IMR-90 (cell line): ENCODE results near the gene SCGB3A2. TPM values are rescaled to one million over a fixed set of nuclear protein-coding genes. Genes with fewer than 3 reads are reported as not detected.

ENCODE experiments used
- ATAC-seq: fragments of 200-7000 bp; cut with Tn5 transposase; 2 replicates; pipeline ENCODE4 v1.9.1; 2020; ENCODE audit warnings: low read depth, mild to moderate bottlenecking, moderate library complexity
- BruUV-seq: library from RNA; stranded (reverse); fragments of 400-500 nt; replicated peaks from 2 replicates; lab custom pipeline; 2021; lab: Mats Ljungman, UMichigan
- CTCF ChIA-PET: fragments of 300-600 bp; formaldehyde crosslinking; extraction: SDS; loops from one replicate; lab custom pipeline; 2021; ENCODE audit warnings: antibody characterized with exemption; lab: Yijun Ruan, JAX
- POLR2A ChIA-PET: fragments of 300-600 bp; sonication (Branson Sonifier 250); formaldehyde crosslinking; loops from one replicate; lab custom pipeline; 2022; ENCODE audit warnings: antibody characterized with exemption; ENCODE audit not compliant: unreplicated experiment; lab: Charles Lee
- DNase-seq: peaks from one replicate; pipeline ENCODE4 v3.0.0; 2013
- H2AFZ ChIP-seq: replicated peaks from 2 replicates; pipeline ENCODE3; 2013; ENCODE audit warnings: low read length, mild to moderate bottlenecking; ENCODE audit not compliant: poor library complexity
- H2AK5ac ChIP-seq: 2 replicates; pipeline ENCODE4 v1.6.1; 2013; ENCODE audit warnings: low read depth, low read length, inconsistent platforms
- H2AK9ac ChIP-seq: replicated peaks from 2 replicates; pipeline ENCODE3; 2013; ENCODE audit warnings: mild to moderate bottlenecking, low read depth, low read length, moderate library complexity; ENCODE audit not compliant: poor library complexity
- H2BK120ac ChIP-seq: 2 replicates; pipeline ENCODE4 v1.6.1; 2013; ENCODE audit warnings: low read depth, low read length, inconsistent platforms
- H2BK15ac ChIP-seq: 3 replicates; pipeline ENCODE4 v1.6.1; 2013; ENCODE audit warnings: low read depth, low read length, inconsistent platforms
- H2BK20ac ChIP-seq: 2 replicates; pipeline ENCODE4 v1.6.1; 2013; ENCODE audit warnings: low read depth, mild to moderate bottlenecking, inconsistent platforms, low read length, moderate library complexity
- H2BK5ac ChIP-seq: 2 replicates; pipeline ENCODE4 v1.6.1; 2013; ENCODE audit warnings: mild to moderate bottlenecking, low read depth, low read length, inconsistent platforms; ENCODE audit not compliant: poor library complexity, severe bottlenecking
- H3K14ac ChIP-seq: replicated peaks from 2 replicates; pipeline ENCODE4 v1.6.1; 2013; ENCODE audit warnings: low read depth, low read length, inconsistent platforms
- H3K18ac ChIP-seq: 2 replicates; pipeline ENCODE4 v1.6.1; 2013; ENCODE audit warnings: low read depth, low read length, control low read depth
- H3K23ac ChIP-seq: 2 replicates; pipeline ENCODE4 v1.6.1; 2013; ENCODE audit warnings: low read depth, low read length, inconsistent platforms
- H3K27ac ChIP-seq: 2 replicates; pipeline ENCODE4 v1.5.1; 2013; ENCODE audit warnings: mild to moderate bottlenecking, control low read depth, low read length; ENCODE audit not compliant: insufficient read depth
- H3K27me3 ChIP-seq: 2 replicates; pipeline ENCODE4 v1.6.1; 2013; ENCODE audit warnings: low read length; ENCODE audit not compliant: control insufficient read depth, insufficient read depth
- H3K36me3 ChIP-seq: 2 replicates; pipeline ENCODE4 v1.6.1; 2013; ENCODE audit warnings: low read length, mixed read lengths; ENCODE audit not compliant: control insufficient read depth, insufficient read depth
- H3K4ac ChIP-seq: 2 replicates; pipeline ENCODE4 v1.6.1; 2013; ENCODE audit warnings: low read depth, low read length, inconsistent platforms
- H3K4me1 ChIP-seq: 2 replicates; pipeline ENCODE4 v1.6.1; 2013; ENCODE audit warnings: low read length, mixed read lengths; ENCODE audit not compliant: control insufficient read depth, insufficient read depth
- H3K4me2 ChIP-seq: 2 replicates; pipeline ENCODE4 v1.6.1; 2013; ENCODE audit warnings: low read depth, mild to moderate bottlenecking, control low read depth, low read length, moderate library complexity
- H3K4me3 ChIP-seq: 2 replicates; pipeline ENCODE4 v1.5.1; 2013; ENCODE audit warnings: low read depth, mild to moderate bottlenecking, control low read depth, low read length, moderate library complexity; ENCODE audit not compliant: insufficient read depth
- H3K56ac ChIP-seq: 2 replicates; pipeline ENCODE4 v1.6.1; 2013; ENCODE audit warnings: low read length, inconsistent platforms; ENCODE audit not compliant: insufficient read depth; ENCODE audit errors: extremely low read depth
- H3K79me1 ChIP-seq, 2 experiments: 2 replicates each; pipeline ENCODE4 v1.6.1; 2013; ENCODE audit warnings: low read length in 2 of 2, inconsistent platforms in 1 of 2, low read depth in 1 of 2
- H3K9ac ChIP-seq: 2 replicates; pipeline ENCODE4 v1.6.1; 2013; ENCODE audit warnings: low read depth, low read length, control low read depth
- H3K9me1 ChIP-seq: 2 replicates; pipeline ENCODE4 v1.6.1; 2013; ENCODE audit warnings: low read length, inconsistent platforms; ENCODE audit not compliant: insufficient read depth
- H3K9me3 ChIP-seq: 2 replicates; pipeline ENCODE4 v1.6.1; 2013; ENCODE audit warnings: low read length; ENCODE audit not compliant: control insufficient read depth, insufficient read depth
- H4K20me1 ChIP-seq: 2 replicates; pipeline ENCODE4 v1.6.1; 2013; ENCODE audit warnings: low read length, inconsistent platforms; ENCODE audit not compliant: insufficient read depth
- H4K5ac ChIP-seq: 2 replicates; pipeline ENCODE4 v1.6.1; 2013; ENCODE audit warnings: mild to moderate bottlenecking, low read depth, low read length, control low read depth
- H4K8ac ChIP-seq, 2 experiments: 2 replicates each; pipeline ENCODE4 v1.6.1; 2013; ENCODE audit warnings: low read depth in 2 of 2, low read length in 2 of 2, control low read depth in 1 of 2, inconsistent platforms in 1 of 2
- H4K91ac ChIP-seq: 2 replicates; pipeline ENCODE4 v1.6.1; 2013; ENCODE audit warnings: low read depth, low read length, inconsistent platforms; ENCODE audit not compliant: insufficient read depth
- BHLHE40 ChIP-seq: fragments of 150-350 bp; IDR thresholded peaks from 2 replicates; pipeline ENCODE4 v1.6.1; 2016; ENCODE audit warnings: mild to moderate bottlenecking, low read depth, low read length
- CEBPB ChIP-seq: IDR thresholded peaks from 2 replicates; pipeline ENCODE4 v1.6.1; 2012; ENCODE audit warnings: low read depth, low read length, improper control_type of control experiment
- CHD1 ChIP-seq: IDR thresholded peaks from 2 replicates; pipeline ENCODE4 v1.6.1; 2012; ENCODE audit warnings: low read depth, low read length, improper control_type of control experiment
- CTCF ChIP-seq: conservative IDR thresholded peaks from 2 replicates; pipeline ENCODE4 v1.5.1; 2012; ENCODE audit warnings: mild to moderate bottlenecking, low read depth, low read length, improper control_type of control experiment
- FOS ChIP-seq: fragments of 150-350 bp; IDR thresholded peaks from 2 replicates; pipeline ENCODE4 v1.6.1; 2016; ENCODE audit warnings: low read depth, low read length
- MAFK ChIP-seq: IDR thresholded peaks from 2 replicates; pipeline ENCODE4 v1.6.1; 2012; ENCODE audit warnings: low read depth, low read length, improper control_type of control experiment
- MAZ ChIP-seq: IDR thresholded peaks from 2 replicates; pipeline ENCODE4 v1.6.1; 2012; ENCODE audit warnings: low read depth, mild to moderate bottlenecking, low read length, improper control_type of control experiment, moderate library complexity, borderline replicate concordance
- MXI1 ChIP-seq: IDR thresholded peaks from 2 replicates; pipeline ENCODE4 v1.6.1; 2012; ENCODE audit warnings: low read depth, mild to moderate bottlenecking, low read length, moderate library complexity, borderline replicate concordance
- NFE2L2 ChIP-seq: fragments of 150-350 bp; IDR thresholded peaks from 2 replicates; pipeline ENCODE4 v1.6.1; 2016; ENCODE audit warnings: low read depth, mild to moderate bottlenecking, low read length
- POLR2A ChIP-seq: IDR thresholded peaks from 2 replicates; pipeline ENCODE4 v1.6.1; 2012; ENCODE audit warnings: mild to moderate bottlenecking, low read depth, low read length
- RAD21 ChIP-seq: IDR thresholded peaks from 2 replicates; pipeline ENCODE4 v1.6.1; 2012; ENCODE audit warnings: low read length, improper control_type of control experiment
- RCOR1 ChIP-seq: IDR thresholded peaks from 2 replicates; pipeline ENCODE4 v1.6.1; 2012; ENCODE audit warnings: mild to moderate bottlenecking, low read length, improper control_type of control experiment; ENCODE audit not compliant: insufficient replicate concordance
- RFX5 ChIP-seq: IDR thresholded peaks from 2 replicates; pipeline ENCODE4 v1.8.0; 2012; ENCODE audit warnings: low read depth, mild to moderate bottlenecking, low read length, moderate library complexity
- SMC3 ChIP-seq: fragments of 150-350 bp; IDR thresholded peaks from 2 replicates; pipeline ENCODE4 v1.6.1; 2016; ENCODE audit warnings: low read depth, mild to moderate bottlenecking, antibody characterized with exemption, low read length, moderate library complexity
- USF2 ChIP-seq: fragments of 150-350 bp; IDR thresholded peaks from 2 replicates; pipeline ENCODE4 v1.6.1; 2017; ENCODE audit warnings: mild to moderate bottlenecking, antibody characterized with exemption, low read length, low read depth
- WGBS, 2 experiments: methylation state at CpG; one replicate each; pipeline versions ENCODE4 v1.1.5 to v1.1.7; 2013; ENCODE audit warnings: missing lambda C conversion rate in 2 of 2; ENCODE audit not compliant: insufficient read length in 1 of 2; ENCODE audit errors: extremely low coverage in 2 of 2; 5-methylcytosine and 5-hydroxymethylcytosine counted together
- dilution Hi-C: fragments of 300-500 bp; cut with HindIII; formaldehyde crosslinking; loops from one replicate; pipeline ENCODE4 v1.14.3; 2018; ENCODE audit warnings: low sequenced_read_pairs; ENCODE audit not compliant: unreplicated experiment
- in situ Hi-C: fragments of 300-500 bp; cut with MboI; formaldehyde crosslinking; loops from 3 replicates; pipeline ENCODE4 v1.14.3; 2019; ENCODE audit warnings: low sequenced_read_pairs, inconsistent platforms, mixed read lengths
- intact Hi-C: fragments of 100-400 bp; cut with micrococcal nuclease; formaldehyde crosslinking; loops from 2 replicates; pipeline ENCODE4 v1.10.0; 2022
- polyA plus RNA-seq, 3 experiments: library from polyadenylated mRNA; depleted of rRNA; stranded (reverse); fragments of >200 nt; gene quantifications; 2 replicates each; pipeline ENCODE4 v1.2.3, GENCODE V29; 2012; ENCODE audit warnings: low replicate concordance in 1 of 3
- total RNA-seq: library from RNA; depleted of rRNA; stranded (reverse); fragments of >200 nt; gene quantifications from 2 replicates; pipeline ENCODE4 v1.2.3, GENCODE V29; 2012
- TF ChIP-seq, protein P1 (sequence below): fragments of 150-350 bp; IDR thresholded peaks from 2 replicates; pipeline ENCODE4 v1.6.1; 2016; ENCODE audit warnings: low read depth, mild to moderate bottlenecking, low read length, moderate library complexity, borderline replicate concordance

SCGB3A2 gene
- total and polyA plus RNA-seq, 2 of the 4 experiments (the other 2 are of a cell fraction): not detected

GRCh38 chr5:147901599-147902039 lies 23.1 kb downstream of the SCGB3A2 start:
- H3K4me2 ChIP-seq: peak overlapping the region; percentile 21; the same call in 1 of the 2 replicates

More at GRCh38 chr5:147901599-147902039, 23.1 kb downstream of the SCGB3A2 start:
- Histone ChIP-seq H3K27ac (no peak overlapping the region), H4K8ac (no peak overlapping the region), H3K4ac (no peak overlapping the region), H3K4me3 (no peak overlapping the region), H4K91ac (no peak overlapping the region), H3K9ac (no peak overlapping the region), H2AK5ac (no peak overlapping the region), H2AK9ac (no peak overlapping the region), H3K14ac (no peak overlapping the region), H2BK15ac (no peak overlapping the region), H2BK120ac (no peak overlapping the region; the same call in 1 of the 2 replicates), H3K23ac (no peak overlapping the region), H2BK5ac (peak overlapping the region; percentile 12), H4K5ac (peak overlapping the region; percentile 63; the same call in 1 of the 2 replicates), H3K27me3 (no peaks in the 10 kb centered on the region), H3K36me3 (no peaks in the 10 kb centered on the region), H3K9me1 (no peaks in the 10 kb centered on the region), H3K79me1 (no peaks in the 10 kb centered on the region), H3K18ac (peak overlapping the region; percentile 74; the same call in 1 of the 2 replicates), H3K56ac (no peak overlapping the region), H2BK20ac (no peak overlapping the region), H3K9me3 (no peaks in the 10 kb centered on the region), H4K20me1 (no peaks in the 10 kb centered on the region), H2AFZ (peak overlapping the region; percentile 11), H3K4me1 (peaks cover 3% of the 10 kb centered on the region)
- CTCF ChIA-PET: no interaction called here
- POLR2A ChIA-PET: no interaction called here
- ATAC-seq (no peak), DNase-seq (peak; percentile 12)
- in situ Hi-C loops: no loop called here
- WGBS, 2 experiments: 63% methylated on average over 4 of the region's 12 CpGs; no CpG with 5 or more reads in 1 of the 2 experiments
- intact Hi-C loops: no loop called here
- TF ChIP-seq SMC3 (no peak), USF2 (no peak), MAZ (no peak), FOS (no peak), MAFK (no peak), BHLHE40 (no peak), RCOR1 (no peak), CHD1 (no peak), CEBPB (no peak), POLR2A (no peak), CTCF (no peak), NFE2L2 (no peak), MXI1 (no peak), RFX5 (no peak), RAD21 (no peak)
- TF ChIP-seq, protein P1, sequence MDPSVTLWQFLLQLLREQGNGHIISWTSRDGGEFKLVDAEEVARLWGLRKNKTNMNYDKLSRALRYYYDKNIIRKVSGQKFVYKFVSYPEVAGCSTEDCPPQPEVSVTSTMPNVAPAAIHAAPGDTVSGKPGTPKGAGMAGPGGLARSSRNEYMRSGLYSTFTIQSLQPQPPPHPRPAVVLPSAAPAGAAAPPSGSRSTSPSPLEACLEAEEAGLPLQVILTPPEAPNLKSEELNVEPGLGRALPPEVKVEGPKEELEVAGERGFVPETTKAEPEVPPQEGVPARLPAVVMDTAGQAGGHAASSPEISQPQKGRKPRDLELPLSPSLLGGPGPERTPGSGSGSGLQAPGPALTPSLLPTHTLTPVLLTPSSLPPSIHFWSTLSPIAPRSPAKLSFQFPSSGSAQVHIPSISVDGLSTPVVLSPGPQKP: no peak
- dilution Hi-C loops: no loop called here
- no TSS peak for BruUV-seq
